HG02981 (cell line): ENCODE measurements around the gene RNH1.

ENCODE experiments used
- ATAC-seq: cut with Tn5 transposase; IDR thresholded peaks from one replicate; pipeline ENCODE4 v1.9.1; 2021; ENCODE audit warnings: mild to moderate bottlenecking, moderate library complexity; ENCODE audit not compliant: unreplicated experiment

RNH1 gene

DNA sequence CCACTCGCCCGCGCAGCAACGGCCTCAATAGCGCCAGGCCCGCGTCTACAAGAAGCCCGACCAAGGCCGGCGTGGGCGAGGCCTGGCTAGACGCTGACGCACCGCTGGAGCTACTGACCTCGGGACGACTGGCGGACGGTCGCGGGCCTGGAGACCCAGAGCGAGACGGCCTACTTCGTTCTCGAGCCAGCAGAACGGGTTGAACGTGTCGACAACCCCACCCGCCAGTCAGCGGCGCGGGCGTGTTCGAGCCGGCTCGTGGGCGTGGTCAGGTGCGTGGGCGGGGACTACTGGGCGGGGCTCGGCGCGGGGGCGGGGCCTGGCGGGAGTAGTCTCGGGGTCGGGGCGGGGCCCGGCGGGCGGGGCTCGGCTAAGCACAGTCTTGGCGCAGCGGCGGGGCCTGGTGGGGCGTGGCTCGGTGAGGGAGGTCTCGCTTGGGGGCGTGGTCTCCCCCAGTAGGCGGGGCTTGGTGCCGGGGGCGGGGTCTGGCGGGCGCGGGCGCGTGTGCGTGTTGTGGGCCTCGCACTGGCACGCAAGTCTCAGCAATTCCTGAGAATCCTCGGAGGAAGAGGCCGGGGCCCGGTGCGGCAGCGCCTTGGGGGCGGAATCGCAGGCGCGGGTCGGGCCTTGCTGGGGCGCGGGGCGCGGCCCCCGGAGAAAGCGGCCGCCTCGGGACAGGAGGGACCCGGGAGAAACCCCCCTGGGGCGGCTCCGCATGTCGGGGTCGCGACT is at the start of gene RNH1:
TSS of gene RNH1 (minus strand) at position 248 of the 732 bp plus-strand sequence. CDS start 5,080 bp downstream, outside the sequence.
- ATAC-seq, result peak; percentile 54

DNA sequence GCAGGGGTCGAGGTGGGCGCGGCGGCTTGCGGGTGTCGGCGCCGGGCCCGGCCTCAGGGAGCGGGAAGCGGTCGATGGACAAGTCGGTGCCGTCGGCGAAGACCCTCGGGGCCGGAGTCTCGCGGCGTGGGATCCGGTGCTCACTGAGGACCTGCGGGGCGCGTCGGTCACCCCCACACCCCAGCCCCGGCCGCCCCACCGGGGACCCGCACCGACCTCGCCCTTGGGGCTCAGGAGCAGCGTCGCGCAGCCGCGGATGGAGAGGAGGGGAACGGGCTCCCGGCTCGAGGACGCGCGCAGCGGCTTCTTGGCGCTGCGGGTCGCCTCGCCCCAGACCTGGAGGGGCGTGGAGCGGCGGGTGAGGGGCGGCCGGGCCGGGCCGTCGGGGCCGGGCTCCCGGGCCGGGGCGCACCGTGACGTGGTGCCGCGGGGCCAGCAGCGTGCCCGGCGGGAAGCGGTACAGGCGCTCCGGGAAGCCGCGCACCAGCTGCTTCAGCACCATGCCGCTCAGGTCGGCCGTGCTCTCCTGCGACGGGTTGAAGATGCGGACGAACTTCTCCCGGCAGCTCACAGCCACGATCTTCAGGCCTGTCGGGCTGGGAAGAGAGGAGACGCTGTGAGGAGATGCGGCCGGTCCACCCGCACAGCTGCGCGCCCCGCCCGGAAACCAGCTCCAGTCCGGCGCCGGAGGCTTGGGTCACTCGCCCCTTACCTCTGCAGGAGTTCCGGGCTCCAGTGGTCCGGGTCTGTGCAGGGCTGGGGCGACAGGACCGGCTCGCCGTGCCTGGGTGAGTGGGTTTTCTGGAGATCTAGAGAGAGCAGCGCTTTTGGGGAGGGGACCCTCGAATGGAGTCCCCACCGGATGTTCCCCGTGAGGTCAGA is 49.0 kb upstream of the RNH1 start:
- ATAC-seq, result no peak

- ATAC-seq, result no peak
These were observed 48.3 kb upstream of the RNH1 start for GRCh38 chr11:555227-555779.

GRCh38 chr11:554428-555226 is 47.6 kb upstream of the RNH1 start:
- peak; percentile 69 for ATAC-seq

DNA sequence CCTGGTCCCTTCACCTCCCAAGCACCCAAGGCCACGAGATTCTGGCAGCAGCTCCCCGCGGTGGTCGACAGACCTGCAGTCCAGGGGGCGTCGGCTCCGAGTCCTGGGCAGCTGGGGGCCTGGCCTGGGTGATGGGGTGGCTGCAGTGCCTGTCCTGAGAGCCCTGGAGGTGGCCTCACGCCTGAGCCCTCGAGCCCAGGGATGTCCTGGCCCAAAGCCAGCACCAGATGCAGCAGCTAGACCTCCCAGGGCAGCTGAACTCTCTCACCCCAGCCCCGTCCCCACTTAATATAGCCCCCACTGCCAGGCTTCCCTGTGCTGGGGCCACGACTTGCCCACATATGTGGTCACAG is 46.9 kb upstream of the RNH1 start:
- no peak for ATAC-seq

DNA sequence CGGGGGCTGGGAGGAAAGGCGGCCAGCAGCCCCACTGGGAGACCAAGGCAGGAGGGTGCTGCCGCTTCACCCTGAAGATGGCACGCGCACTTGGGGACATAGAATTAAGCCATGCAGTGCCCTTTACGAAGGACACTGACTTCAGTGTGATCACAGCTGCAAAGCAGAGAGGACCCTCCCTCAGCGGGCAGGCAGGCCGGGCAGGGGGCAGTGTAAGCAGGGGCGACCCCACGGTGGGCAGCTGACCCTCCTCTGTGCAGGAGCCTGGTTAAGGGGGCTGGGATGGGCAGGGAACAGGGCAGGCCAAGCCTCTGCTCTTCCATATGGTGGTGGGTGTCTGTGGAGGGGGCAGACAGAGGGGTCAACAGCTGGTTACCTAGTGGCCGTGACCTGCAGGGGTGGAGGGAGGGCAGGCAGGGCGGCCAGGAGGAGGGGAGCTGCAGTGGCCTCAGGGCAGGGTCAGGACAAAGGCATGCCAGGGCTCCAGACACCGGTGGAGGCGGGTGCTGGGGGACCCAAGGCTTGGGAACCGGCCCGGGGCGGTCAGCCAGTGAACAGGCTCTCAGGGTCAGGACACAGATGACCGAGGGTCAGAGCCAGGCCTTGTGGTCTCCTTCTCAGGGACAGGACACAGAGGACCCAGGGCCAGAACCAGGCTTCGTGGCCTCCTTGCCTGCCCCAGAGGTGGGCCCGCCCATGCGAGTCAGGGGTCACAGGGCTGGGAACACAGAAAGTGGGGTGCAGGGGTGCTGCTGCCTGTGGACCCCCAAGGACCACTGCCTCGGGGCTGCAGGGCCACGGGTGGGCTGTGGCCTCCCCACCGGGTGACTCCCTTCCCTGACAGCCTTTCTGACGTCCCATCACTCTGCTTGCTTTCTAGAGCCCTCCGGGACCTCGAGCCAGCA is 46.3 kb upstream of the RNH1 start:
- no peak for ATAC-seq

DNA sequence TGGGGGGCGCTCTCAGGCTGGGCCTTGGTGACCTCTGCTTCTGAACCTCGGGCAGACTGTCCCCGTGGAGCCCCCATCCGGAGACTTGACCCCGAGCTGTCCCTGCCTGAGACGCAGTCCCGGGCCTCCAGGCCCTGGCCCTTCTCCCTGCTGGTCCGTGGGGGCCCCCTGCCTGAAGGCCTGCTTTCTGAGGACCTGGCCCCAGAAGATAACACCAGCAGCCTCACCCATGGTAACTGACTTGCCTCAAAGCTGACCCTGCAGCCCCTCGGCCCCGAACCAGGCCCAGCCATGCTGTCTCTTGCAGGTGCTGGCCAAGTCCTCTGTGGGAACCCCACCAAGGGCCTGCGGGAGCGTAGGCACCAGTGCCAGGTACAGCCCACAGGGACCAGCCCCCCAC is 44.6 kb upstream of the RNH1 start:
- ATAC-seq, result no peak

- no peak for ATAC-seq
These were observed 44.1 kb upstream of the RNH1 start for GRCh38 chr11:551131-551530.

DNA sequence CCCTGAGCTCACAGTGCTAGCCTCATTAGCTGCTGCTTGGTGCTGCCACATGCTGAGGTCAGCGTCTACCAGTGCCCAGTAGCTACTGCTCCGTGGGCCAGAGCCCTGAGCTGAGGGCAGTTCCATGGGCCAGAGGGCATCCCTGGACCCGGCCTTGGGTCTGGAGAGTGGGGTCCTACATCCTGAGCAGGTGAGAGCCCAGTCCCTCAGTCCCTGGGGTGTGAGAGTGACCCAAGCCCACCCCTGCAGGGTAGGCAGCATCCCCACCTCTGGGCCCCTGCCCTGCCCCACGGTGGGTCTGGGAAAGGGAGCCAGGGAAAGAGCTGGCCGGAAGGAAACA is 43.7 kb upstream of the RNH1 start:
- ATAC-seq, result no peak

GRCh38 chr11:550021-550745 is 43.1 kb upstream of the RNH1 start:
- ATAC-seq, result no peak

- ATAC-seq, result no peak
These were observed 41.9 kb upstream of the RNH1 start for GRCh38 chr11:548700-549603.

DNA sequence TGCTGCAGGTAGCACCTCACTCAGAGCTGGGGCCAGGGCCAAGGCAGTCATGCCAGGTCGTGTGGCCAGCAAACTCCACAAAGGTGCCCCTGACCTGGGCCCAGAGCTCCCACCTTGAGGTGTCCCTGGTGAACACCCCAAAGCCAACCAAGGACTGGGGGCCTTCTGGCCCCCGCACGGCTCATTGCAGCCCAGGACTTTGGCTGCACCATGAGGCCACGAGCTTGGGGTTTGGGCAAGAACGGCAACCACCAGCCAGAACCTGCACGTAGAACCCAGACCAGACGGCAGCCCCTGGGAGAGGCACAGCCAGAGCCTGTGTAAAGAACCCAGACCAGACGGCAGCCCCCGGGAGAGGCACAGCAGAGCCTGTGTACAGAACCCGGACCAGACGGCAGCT is 38.1 kb upstream of the RNH1 start:
- no peak for ATAC-seq

DNA sequence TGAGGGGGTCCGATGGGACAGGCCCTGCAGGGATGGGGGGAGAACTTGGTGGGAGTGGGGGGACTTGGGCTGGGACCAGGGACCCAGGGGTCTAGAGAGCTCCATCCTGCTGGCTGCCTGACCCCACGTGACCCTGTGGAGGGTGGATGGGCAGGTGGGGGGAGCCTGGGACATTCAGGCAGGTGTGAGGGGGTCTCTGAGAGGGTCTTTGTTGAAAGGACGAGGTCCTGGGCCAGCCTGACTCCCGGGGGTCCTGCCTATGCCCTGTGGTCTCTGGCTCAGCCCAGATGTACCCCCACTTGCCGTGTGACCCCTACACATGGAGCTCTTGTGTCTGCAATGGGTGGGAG is 37.8 kb upstream of the RNH1 start:
- no peak for ATAC-seq

DNA sequence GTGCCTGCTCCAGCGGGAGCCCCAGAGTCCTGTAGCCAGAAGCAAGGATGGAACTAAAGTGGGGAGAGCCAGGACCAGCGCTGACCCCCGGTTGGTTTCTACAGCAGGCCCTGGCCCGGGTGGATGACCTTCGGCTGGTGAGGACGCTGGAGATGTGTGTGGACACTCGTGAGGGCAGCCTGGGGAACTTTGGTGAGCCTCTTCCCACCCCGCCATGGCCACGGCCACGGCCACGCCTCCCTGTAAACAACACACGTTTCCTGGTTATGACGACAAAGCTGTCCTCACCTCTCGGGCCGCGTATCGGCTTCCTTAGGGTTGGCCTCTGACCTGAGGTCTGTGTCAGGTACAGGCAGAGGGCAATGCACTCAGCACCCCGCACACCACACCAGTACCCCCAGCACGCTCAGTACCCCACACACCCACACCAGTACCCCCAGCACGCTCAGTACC is 34.4 kb upstream of the RNH1 start:
- no peak for ATAC-seq

DNA sequence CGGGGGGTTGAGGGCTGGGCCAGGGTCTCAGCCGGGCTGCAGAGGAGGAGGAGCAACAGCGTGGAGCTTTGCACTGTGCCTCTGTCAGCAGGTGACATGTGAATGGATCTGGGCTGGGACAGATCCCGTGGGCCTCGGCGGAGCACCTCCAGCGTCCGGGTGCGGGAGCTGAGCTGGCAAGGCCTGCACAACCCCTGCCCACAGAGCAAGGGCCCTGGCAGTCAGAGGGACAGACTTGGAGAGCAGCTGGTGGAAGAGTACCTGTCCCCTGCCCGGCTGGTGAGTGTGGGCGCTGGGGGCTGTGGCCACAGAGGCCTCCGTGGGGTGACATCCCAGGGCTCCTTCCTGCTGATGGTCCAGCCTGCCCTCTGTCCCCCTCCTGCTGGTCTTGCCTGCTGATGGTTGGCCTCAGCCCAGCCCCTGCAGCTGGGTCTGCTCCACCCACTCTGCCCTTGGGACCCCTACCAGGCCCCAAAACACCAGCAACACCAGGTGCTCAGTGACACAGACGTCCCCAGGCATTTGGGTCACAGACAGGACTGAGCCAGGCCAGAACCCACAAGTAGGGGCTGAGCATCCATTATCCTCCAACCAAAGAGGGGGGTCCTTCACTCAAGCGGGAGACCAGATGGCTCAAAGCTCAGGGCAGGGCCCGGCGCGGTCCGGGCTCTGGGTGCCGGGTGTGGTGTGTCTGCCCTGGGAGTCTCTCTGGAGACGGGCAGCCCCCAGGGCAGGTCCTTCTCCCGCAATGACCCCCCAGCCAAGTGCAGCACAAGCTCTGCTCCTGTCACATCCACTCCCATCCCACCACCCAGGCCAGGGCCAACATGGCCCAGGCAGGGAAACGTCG is 33.8 kb upstream of the RNH1 start:
- no peak for ATAC-seq

GRCh38 chr11:539971-540481 is 33.0 kb upstream of the RNH1 start:
- ATAC-seq, result no peak

DNA sequence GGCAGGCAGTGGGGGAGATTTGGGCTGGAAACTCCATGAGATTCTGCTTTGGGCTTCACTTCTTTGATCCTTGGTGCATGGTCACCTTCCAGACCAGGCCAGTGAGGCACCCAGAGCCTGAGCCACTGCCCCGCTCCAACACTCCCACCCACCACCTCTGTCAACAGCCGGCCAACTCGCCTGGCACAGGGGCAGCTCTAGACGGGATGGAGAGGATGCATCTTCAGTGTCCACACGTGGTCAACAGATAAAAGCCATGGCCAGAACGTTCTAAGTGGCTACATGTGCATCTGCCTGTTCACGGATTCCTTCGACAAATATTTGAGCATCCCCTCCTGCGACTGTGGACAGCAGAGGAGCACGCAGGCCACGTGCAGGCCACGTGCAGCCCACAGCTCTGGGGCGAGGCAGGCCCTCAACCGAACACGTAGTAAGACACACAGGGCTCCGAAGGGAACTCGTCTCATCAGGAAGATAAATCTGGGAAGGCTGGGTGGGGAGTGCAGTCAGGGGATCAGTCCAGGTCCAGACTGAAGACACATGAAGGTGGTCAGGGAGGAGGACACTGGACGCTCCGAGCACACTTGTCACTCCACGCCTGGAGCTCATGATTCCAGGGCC is 31.5 kb upstream of the RNH1 start:
- no peak for ATAC-seq
